SHP77 (cell line): ENCODE results near the gene TH.
A peak's percentile ranks its signal among the peaks of the same experiment; 100 is the strongest.
"Not testable (repeated sequence)": the region's sequence is repeated elsewhere in the genome, so short reads cannot be mapped to it uniquely, and the experiment has no call there.

Experiments used
- DNase-seq, 2 experiments: peaks; one replicate each; lab custom pipeline; 2025; lab: John Stamatoyannopoulos, UW

The TH gene

GRCh38 chr11:2195756-2196088 is 24.1 kb upstream of the TH start:
- DNase-seq = no peak

DNA sequence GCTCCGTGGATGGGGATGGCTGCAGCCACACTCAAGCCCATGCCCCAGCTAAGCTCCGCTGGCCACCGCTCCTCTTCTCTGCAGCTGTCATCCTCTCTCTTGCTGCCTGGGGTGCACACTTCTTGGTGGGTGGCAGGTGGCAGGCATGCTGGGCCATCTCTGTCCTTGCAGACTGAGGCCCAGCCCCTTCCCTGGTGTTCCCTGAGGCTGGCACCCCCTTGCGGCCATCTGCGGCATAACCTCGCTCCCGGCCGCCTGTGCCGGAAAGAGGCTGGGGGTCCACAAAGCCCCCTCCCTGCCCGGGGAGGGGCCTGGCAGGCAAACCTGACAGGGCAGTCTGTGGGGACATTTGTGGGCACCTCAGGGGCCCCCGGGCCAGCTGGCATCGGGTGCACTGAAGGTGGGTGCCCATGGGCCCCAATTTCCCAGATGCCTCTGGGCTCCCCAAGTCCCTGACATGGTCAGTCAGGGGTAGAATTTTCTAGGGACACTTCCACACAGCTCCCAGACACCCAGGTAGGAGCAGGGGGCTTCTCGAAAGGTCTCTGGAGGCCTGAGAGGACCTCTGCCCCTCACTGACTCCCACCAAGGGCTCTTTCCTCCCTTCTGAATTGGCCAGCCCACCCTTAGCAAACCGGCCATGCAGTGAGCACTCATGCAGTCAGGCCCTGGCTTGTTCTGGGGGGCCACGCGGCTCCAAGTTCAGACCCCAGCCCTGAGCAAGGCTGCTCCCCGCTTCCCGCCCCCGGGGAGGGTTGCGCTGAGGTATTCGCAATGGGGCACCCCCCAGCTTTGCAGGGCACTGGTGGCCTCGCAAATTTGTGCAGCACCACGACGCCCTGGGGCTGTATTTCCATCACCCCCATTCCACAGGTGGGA is 23.5 kb upstream of the TH start:
- peak in 1 of 2 experiments; percentile 58 for DNase-seq

- DNase-seq = not testable (repeated sequence)
Observed at GRCh38 chr11:2193888-2194595, 22.4 kb upstream of the TH start.

GRCh38 chr11:2193099-2193887 is 21.7 kb upstream of the TH start:
- no peak for DNase-seq

GRCh38 chr11:2192435-2192834 is 20.8 kb upstream of the TH start:
- DNase-seq = no peak

- no peak for DNase-seq
Observed at GRCh38 chr11:2191883-2192282, 20.3 kb upstream of the TH start.

GRCh38 chr11:2190657-2191471 is 19.2 kb upstream of the TH start:
- no peak for DNase-seq

DNA sequence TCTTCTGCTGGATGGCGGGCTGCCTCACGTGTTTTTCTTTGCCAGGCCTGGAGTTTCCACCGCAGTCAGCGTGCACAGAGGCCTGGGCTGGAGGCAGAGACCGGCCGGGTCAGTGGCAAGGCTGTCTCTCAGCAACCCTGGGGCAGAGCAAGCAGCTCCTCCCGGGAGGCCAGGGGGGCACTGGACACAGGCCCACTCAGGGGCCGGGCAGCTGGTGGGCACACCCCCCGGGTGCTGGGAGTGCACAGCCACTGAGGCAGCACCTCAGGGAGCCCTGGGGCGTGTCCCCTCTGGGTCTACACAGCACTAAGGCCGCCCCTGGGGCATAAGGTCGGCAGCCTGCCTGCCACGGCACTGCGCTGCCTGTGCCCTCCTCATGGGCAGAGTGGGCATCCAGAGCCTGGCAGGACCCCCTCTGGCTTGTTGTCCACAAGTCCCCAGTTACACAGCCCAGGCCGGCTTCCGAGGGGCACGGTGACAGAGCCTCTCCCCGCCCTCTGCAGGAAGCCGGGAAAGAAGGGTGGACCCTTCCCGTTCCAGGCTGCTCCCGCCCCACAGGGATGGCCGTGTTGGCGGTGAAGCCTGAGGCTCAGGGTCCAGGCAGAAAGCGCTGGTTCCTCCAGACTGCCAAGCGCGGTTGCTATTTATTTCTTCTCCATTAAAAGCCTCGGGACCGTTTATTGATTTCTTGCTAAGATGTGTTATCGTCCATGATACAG is 18.5 kb upstream of the TH start:
- DNase-seq = no peak

- DNase-seq = no peak
Observed at GRCh38 chr11:2188745-2189144, 17.1 kb upstream of the TH start.

GRCh38 chr11:2187280-2187707 is 15.7 kb upstream of the TH start:
- no peak for DNase-seq

- peak; percentile 31 to 59 for DNase-seq
Observed at GRCh38 chr11:2186669-2187279, 15.2 kb upstream of the TH start.

GRCh38 chr11:2185324-2186085 is 13.9 kb upstream of the TH start:
- DNase-seq = no peak

- no peak for DNase-seq
Observed at GRCh38 chr11:2182692-2183474, 11.3 kb upstream of the TH start.

DNA sequence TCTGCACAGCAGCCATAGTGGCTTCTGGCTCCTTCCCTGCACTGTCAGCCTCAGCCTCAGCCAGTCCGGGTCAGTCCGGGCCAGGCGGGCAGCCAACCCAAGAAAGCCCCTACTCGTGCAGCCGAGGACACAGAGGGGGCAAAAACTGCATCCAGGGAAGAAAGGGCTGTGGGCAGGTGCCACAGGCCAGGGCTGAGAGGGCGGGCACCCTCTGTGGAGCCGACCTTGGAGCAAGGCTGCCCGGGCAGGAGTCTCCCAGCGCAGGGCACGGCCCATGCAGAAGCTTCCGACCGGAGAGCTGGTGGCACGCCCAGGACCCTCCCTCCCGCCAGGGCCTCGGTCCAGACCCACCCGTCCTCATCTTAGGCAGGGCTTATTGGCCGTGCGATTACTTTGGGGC is 10.5 kb upstream of the TH start:
- DNase-seq = no peak

- no peak for DNase-seq
Observed at GRCh38 chr11:2180789-2181370, 9.3 kb upstream of the TH start.

- no peak for DNase-seq
Observed at GRCh38 chr11:2180347-2180746, 8.7 kb upstream of the TH start.

DNA sequence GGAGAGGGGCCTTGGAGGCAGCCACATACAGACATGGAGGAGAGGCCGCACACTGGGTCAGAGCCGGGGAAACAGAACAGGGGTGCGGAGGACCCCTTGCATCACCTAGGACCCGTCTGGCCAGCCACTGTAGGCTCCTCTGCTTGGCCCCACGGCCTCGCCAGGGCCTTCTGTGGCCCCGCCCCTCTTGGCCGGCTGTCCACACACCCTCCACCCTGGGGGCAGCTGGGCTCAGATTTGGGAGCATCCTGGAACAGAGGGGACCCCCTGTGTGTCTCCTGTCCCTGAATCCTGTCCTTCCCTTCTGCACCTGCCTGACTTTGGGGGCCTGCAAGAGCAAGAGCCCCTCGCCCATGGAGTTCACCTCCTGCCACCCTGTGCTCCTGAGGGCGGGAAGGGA is 7.9 kb upstream of the TH start:
- DNase-seq = no peak

DNA sequence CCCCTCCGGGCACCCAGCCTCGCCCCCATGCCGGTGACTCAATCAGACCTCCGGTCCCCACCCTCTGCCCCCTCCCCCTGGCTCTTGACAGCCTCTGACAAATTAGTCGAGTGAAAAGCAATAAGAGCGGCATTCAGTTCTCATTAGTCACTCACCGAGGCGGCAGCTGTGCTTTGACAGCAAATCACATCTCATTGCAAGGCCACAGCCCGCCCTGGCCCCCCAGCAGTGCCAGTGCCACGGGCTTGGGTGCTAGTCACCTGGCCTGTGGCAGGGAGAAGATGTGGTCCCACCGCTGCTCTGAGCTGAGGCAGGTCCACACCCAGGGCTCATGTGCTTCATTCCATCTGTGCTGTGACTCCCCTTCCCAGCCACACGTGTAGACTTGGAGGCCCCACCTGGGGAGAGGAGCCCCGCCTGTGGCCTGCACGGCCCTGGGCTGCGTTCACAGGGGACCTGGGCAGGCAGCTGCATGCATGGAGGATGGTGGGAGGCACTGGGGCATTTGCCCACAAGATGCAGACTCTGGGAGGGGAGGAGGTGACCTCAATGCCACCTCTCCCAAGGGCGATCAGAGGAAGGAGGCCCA is 7.4 kb upstream of the TH start:
- no peak for DNase-seq
